ENCODE data around the gene RIN3. TPM values are rescaled to one million over a fixed set of nuclear protein-coding genes. Genes with fewer than 3 reads are reported as not detected.
"Not testable (repeated sequence)": the region's sequence is repeated elsewhere in the genome, so short reads cannot be mapped to it uniquely, and the experiment has no call there.

RIN3 gene
- total and polyA plus RNA-seq, 10 of the 15 experiments (the other 5 are each of a cell fraction or from before 2014, with no cell fraction given), result 0.91 to 23.3 (median 6.3) TPM

DNA sequence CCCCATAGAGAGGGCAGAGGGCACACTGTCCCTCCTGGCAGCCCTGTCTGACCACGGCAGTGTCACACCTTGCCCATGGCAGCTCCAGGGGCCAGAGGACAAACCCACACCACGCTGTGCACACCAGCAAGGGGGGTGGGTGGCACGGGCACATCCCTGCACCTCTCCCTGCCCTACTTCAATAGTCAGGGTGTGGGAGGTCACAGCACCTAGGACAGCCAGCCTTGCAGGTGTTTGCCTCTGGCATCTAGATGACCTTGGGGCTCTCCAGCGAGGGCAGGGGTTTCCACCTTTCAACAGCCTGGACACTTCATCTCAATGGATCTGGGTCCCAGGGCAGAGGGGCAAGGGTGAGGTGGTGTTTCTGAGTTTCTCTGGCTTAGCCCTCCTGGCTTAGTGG, 165.7 kb downstream of the RIN3 start (continued):
- TF ChIP-seq, protein P1, sequence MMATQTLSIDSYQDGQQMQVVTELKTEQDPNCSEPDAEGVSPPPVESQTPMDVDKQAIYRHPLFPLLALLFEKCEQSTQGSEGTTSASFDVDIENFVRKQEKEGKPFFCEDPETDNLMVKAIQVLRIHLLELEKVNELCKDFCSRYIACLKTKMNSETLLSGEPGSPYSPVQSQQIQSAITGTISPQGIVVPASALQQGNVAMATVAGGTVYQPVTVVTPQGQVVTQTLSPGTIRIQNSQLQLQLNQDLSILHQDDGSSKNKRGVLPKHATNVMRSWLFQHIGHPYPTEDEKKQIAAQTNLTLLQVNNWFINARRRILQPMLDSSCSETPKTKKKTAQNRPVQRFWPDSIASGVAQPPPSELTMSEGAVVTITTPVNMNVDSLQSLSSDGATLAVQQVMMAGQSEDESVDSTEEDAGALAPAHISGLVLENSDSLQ (IDR thresholded peaks at IDR 0.05), result no peak
- TF ChIP-seq MYB (IDR thresholded peaks at IDR 0.05; ENCODE audit: borderline replicate concordance, low read depth, low read length), result no peak

DNA sequence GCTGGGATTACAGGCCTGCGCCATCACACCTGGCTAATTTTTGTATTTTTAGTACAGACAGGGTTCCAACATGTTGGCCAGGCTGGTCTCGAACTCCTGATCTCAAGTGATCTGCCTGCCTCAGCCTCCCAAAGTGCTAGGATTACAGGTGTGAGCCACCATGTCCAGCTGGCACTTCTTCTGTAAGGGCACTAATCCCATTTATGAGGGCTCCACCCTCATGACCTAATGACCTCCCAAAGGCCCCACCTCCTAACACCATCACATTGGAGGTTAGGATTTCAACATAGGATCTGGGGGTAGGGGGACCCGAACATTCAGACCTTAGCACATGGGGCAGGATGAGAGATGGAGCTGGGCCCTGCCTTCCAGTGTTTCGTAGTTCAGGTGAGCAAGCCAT, 166.7 kb downstream of the RIN3 start:
- POLR2A ChIA-PET, result interaction anchor here (0.8 to 1.9 kb wide), 2 partner anchors 28 to 220 kb away, joined by 5 to 6 read pairs; no protein-coding TSS in a partner anchor
- RAD21 ChIA-PET (ENCODE audit: unreplicated experiment), result interaction anchor here (1.0 to 4.6 kb wide), 11 partner anchors 23 to 219 kb away, joined by 3 to 31 read pairs (median 5); no protein-coding TSS in a partner anchor
- H3K79me2 ChIP-seq (ENCODE audit: control insufficient read depth, insufficient read depth, low read length); H3K27ac ChIP-seq (ENCODE audit: control insufficient read depth, insufficient read depth); ATAC-seq; H2AFZ ChIP-seq (ENCODE audit: control insufficient read depth, low read depth, low read length); H3K27me3 ChIP-seq (replicated peaks in 1 of 2; ENCODE audit: control insufficient read depth in 2 of 2, insufficient read depth in 2 of 2, low read length in 1 of 2); H3K9ac ChIP-seq (ENCODE audit: control insufficient read depth, insufficient read depth, low read length); FAIRE-seq; H3K4me3 ChIP-seq; H3K4me2 ChIP-seq (ENCODE audit: control insufficient read depth, insufficient read depth); DNase-seq (ENCODE audit: low read depth, low spot score); BruUV-seq (replicated peaks); H3K9me3 ChIP-seq (replicated peaks; ENCODE audit: control insufficient read depth, insufficient read depth, low read length); H4K20me1 ChIP-seq (ENCODE audit: control insufficient read depth, insufficient read depth): not testable (repeated sequence)
- intact Hi-C loops (cut with micrococcal nuclease; ENCODE audit: unreplicated experiment) (loop anchor here (2.0 to 10.0 kb wide), 3 partner anchors 220 to 543 kb away; partner anchors contain the start of gene SLC24A4), in situ Hi-C loops (cut with MboI) (loop anchor here (25.0 kb wide), 1 partner anchor 543 kb away; no protein-coding TSS in a partner anchor)
- WGBS (ENCODE audit: insufficient coverage, insufficient replicate concordance, low lambda C conversion rate, missing lambda C conversion rate), result 89% methylated on average over 4 of the region's 4 CpGs
- CTCF ChIA-PET, result interaction anchor here (0.6 to 5.8 kb wide), 21 partner anchors 10 to 545 kb away, joined by 3 to 81 read pairs (median 3); no protein-coding TSS in a partner anchor
- TF ChIP-seq NR2F1 (conservative IDR thresholded peaks at IDR 0.05), result peak; percentile 59
- H3K4me1 ChIP-seq (ENCODE audit: control insufficient read depth, insufficient read depth, low read length), result peaks cover 35% of the 10 kb centered on the region
- H3K36me3 ChIP-seq (ENCODE audit: control insufficient read depth in 2 of 2, insufficient read depth in 2 of 2, low read length in 1 of 2), result peaks cover 0 to 22% of the 10 kb centered on the region in 2 experiments; a peak in 3 of 4 replicates
- SMC1A ChIA-PET (ENCODE audit: uncharacterized antibody, unreplicated experiment), result interaction anchor here (0.6 to 6.8 kb wide), 12 partner anchors 15 to 386 kb away, joined by 3 to 63 read pairs (median 4); no protein-coding TSS in a partner anchor
